IMR-90 (cell line): ENCODE measurements around the gene GAS6.

Experiments
- BHLHE40 ChIP-seq: fragments of 150-350 bp; IDR thresholded peaks from 2 replicates; pipeline ENCODE4 v1.6.1; 2016; ENCODE audit warnings: mild to moderate bottlenecking, low read depth, low read length
- CEBPB ChIP-seq: IDR thresholded peaks from 2 replicates; pipeline ENCODE4 v1.6.1; 2012; ENCODE audit warnings: low read depth, low read length, improper control_type of control experiment
- MAFK ChIP-seq: IDR thresholded peaks from 2 replicates; pipeline ENCODE4 v1.6.1; 2012; ENCODE audit warnings: low read depth, low read length, improper control_type of control experiment
- MAZ ChIP-seq: IDR thresholded peaks from 2 replicates; pipeline ENCODE4 v1.6.1; 2012; ENCODE audit warnings: low read depth, mild to moderate bottlenecking, low read length, improper control_type of control experiment, moderate library complexity, borderline replicate concordance
- MXI1 ChIP-seq: IDR thresholded peaks from 2 replicates; pipeline ENCODE4 v1.6.1; 2012; ENCODE audit warnings: low read depth, mild to moderate bottlenecking, low read length, moderate library complexity, borderline replicate concordance
- POLR2A ChIP-seq: IDR thresholded peaks from 2 replicates; pipeline ENCODE4 v1.6.1; 2012; ENCODE audit warnings: mild to moderate bottlenecking, low read depth, low read length
- USF2 ChIP-seq: fragments of 150-350 bp; IDR thresholded peaks from 2 replicates; pipeline ENCODE4 v1.6.1; 2017; ENCODE audit warnings: mild to moderate bottlenecking, antibody characterized with exemption, low read length, low read depth
- TF ChIP-seq, protein P1 (sequence below): conservative IDR thresholded peaks from 2 replicates; pipeline ENCODE4 v1.5.1; 2012; ENCODE audit warnings: mild to moderate bottlenecking, low read depth, low read length, improper control_type of control experiment

DNA sequence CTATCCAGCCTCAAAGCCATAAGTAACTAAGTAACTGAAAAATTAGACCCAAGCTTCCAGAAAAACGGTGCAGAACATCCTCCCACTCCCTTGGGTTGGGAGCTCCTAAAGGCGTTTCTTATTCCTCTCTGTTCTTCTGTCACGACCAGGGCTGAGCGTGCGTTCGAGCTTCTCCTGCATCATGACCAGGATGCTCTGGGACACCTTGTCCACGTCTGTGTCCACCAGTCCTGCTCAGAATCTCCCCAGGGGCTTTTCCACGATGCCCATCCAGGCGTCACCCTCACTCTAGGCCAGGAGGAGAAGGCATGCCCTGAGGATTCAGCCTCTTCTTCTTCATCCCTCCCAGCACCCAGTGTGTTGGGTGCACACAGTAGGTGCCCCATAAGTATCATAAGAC, 37.8 kb upstream of the GAS6 start:
- TF ChIP-seq BHLHE40 (no peak), POLR2A (no peak), MAFK (no peak), MXI1 (no peak), MAZ (no peak), CEBPB (no peak), USF2 (no peak)
- TF ChIP-seq, protein P1, sequence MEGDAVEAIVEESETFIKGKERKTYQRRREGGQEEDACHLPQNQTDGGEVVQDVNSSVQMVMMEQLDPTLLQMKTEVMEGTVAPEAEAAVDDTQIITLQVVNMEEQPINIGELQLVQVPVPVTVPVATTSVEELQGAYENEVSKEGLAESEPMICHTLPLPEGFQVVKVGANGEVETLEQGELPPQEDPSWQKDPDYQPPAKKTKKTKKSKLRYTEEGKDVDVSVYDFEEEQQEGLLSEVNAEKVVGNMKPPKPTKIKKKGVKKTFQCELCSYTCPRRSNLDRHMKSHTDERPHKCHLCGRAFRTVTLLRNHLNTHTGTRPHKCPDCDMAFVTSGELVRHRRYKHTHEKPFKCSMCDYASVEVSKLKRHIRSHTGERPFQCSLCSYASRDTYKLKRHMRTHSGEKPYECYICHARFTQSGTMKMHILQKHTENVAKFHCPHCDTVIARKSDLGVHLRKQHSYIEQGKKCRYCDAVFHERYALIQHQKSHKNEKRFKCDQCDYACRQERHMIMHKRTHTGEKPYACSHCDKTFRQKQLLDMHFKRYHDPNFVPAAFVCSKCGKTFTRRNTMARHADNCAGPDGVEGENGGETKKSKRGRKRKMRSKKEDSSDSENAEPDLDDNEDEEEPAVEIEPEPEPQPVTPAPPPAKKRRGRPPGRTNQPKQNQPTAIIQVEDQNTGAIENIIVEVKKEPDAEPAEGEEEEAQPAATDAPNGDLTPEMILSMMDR: no peak
